ENCODE data around the gene PLEKHA6.

- TF ChIP-seq POLR2A (IDR thresholded peaks at IDR 0.05; ENCODE audit: low read depth, low read length) (no peak), CTCF (conservative IDR thresholded peaks at IDR 0.05; ENCODE audit: low read depth, low read length) (no peak), USF2 (IDR thresholded peaks at IDR 0.05; ENCODE audit: low read depth, low read length) (no peak), RAD21 (IDR thresholded peaks at IDR 0.05; ENCODE audit: low read length) (no peak), RCOR1 (IDR thresholded peaks at IDR 0.05; ENCODE audit: insufficient replicate concordance, low read length) (no peak), ELK1 (IDR thresholded peaks at IDR 0.05; ENCODE audit: borderline replicate concordance, low read depth, low read length) (no peak), MAZ (IDR thresholded peaks at IDR 0.05; ENCODE audit: borderline replicate concordance, low read depth, low read length) (no peak), RFX5 (IDR thresholded peaks at IDR 0.05; ENCODE audit: low read depth, low read length) (no peak), FOS (IDR thresholded peaks at IDR 0.05; ENCODE audit: low read depth, low read length) (no peak), CEBPB (IDR thresholded peaks at IDR 0.05; ENCODE audit: low read depth, low read length) (no peak), BHLHE40 (IDR thresholded peaks at IDR 0.05; ENCODE audit: low read depth, low read length) (no peak), SMC3 (IDR thresholded peaks at IDR 0.05; ENCODE audit: low read depth, low read length) (no peak), MXI1 (IDR thresholded peaks at IDR 0.05; ENCODE audit: borderline replicate concordance, low read depth, low read length) (no peak)
Observed at GRCh38 chr1:204339541-204339940, 20.2 kb downstream of the PLEKHA6 start.

Measured in IMR-90 (cell line).